IPS-18c (cell line): ENCODE measurements around the gene NEK3.
A peak's percentile ranks its signal among the peaks of the same experiment; 100 is the strongest.
"Not testable (repeated sequence)": the region's sequence is repeated elsewhere in the genome, so short reads cannot be mapped to it uniquely, and the experiment has no call there.

Experiments
- H3K4me3 ChIP-seq: 2 replicates; pipeline ENCODE4 v1.7.0; 2013; ENCODE audit warnings: low read depth, mild to moderate bottlenecking, low read length, moderate library complexity; ENCODE audit not compliant: insufficient read depth
- H3K9me3 ChIP-seq: one replicate; pipeline ENCODE4 v1.6.1; 2013; ENCODE audit warnings: mild to moderate bottlenecking, low read length, moderate library complexity; ENCODE audit not compliant: control insufficient read depth, insufficient read depth

The NEK3 gene

GRCh38 chr13:52136763-52137162 is 22.6 kb downstream of the NEK3 start:
- Histone ChIP-seq H3K4me3 (no peak overlapping the region), H3K9me3 (no peaks in the 10 kb centered on the region)

- Histone ChIP-seq H3K9me3 (no peaks in the 10 kb centered on the region), H3K4me3 (no peak overlapping the region)
These were observed 28.8 kb downstream of the NEK3 start for GRCh38 chr13:52130641-52131040.

- no peaks in the 10 kb centered on the region for H3K9me3 ChIP-seq
- H3K4me3 ChIP-seq: peak within 1 kb of the TSS; percentile 73
These were observed 30.4 kb downstream of the NEK3 start, which contains the start of gene NEK5 for GRCh38 chr13:52128714-52129700. NEK5 (minus strand) TSS chr13:52129073; CDS start chr13:52127482, 1,591 bp downstream.

GRCh38 chr13:52127783-52128702 is 31.4 kb downstream of the NEK3 start:
- Histone ChIP-seq H3K9me3 (no peaks in the 10 kb centered on the region), H3K4me3 (peak overlapping the region; percentile 73)

- Histone ChIP-seq H3K9me3 (no peaks in the 10 kb centered on the region), H3K4me3 (no peak overlapping the region)
These were observed 32.0 kb downstream of the NEK3 start for GRCh38 chr13:52127378-52127777.

- Histone ChIP-seq H3K9me3 (no peaks in the 10 kb centered on the region), H3K4me3 (no peak overlapping the region)
These were observed 33.9 kb downstream of the NEK3 start for GRCh38 chr13:52125547-52125946.

GRCh38 chr13:52118595-52118994 is 40.8 kb downstream of the NEK3 start:
- H3K4me3 ChIP-seq: no peak overlapping the region
- H3K9me3 ChIP-seq: no peaks in the 10 kb centered on the region

GRCh38 chr13:52118095-52118494 is 41.3 kb downstream of the NEK3 start:
- H3K9me3 ChIP-seq: no peaks in the 10 kb centered on the region

GRCh38 chr13:52112591-52112990 is 46.8 kb downstream of the NEK3 start:
- no peaks in the 10 kb centered on the region for H3K9me3 ChIP-seq

More at GRCh38 chr13:52118095-52118494, 41.3 kb downstream of the NEK3 start:
- H3K4me3 ChIP-seq: no peak overlapping the region

GRCh38 chr13:52109116-52109670 is 50.2 kb downstream of the NEK3 start:
- no peaks in the 10 kb centered on the region for H3K9me3 ChIP-seq
- no peak overlapping the region for H3K4me3 ChIP-seq

More at GRCh38 chr13:52112591-52112990, 46.8 kb downstream of the NEK3 start:
- H3K4me3 ChIP-seq: no peak overlapping the region

- no peak overlapping the region for H3K4me3 ChIP-seq
- no peaks in the 10 kb centered on the region for H3K9me3 ChIP-seq
These were observed 53.6 kb downstream of the NEK3 start for GRCh38 chr13:52105841-52106240.

- no peak overlapping the region for H3K4me3 ChIP-seq
- no peaks in the 10 kb centered on the region for H3K9me3 ChIP-seq
These were observed 54.8 kb downstream of the NEK3 start for GRCh38 chr13:52104624-52105023.

GRCh38 chr13:52103386-52103785 is 56.0 kb downstream of the NEK3 start:
- no peaks in the 10 kb centered on the region for H3K9me3 ChIP-seq
- H3K4me3 ChIP-seq: no peak overlapping the region

- not testable (repeated sequence) for H3K4me3 ChIP-seq, H3K9me3 ChIP-seq
These were observed 57.0 kb downstream of the NEK3 start for GRCh38 chr13:52102423-52102822.

- H3K4me3 ChIP-seq: no peak overlapping the region
- peaks cover 2% of the 10 kb centered on the region for H3K9me3 ChIP-seq
These were observed 62.2 kb downstream of the NEK3 start for GRCh38 chr13:52097197-52097596.

- H3K9me3 ChIP-seq: peaks cover 2% of the 10 kb centered on the region
- no peak overlapping the region for H3K4me3 ChIP-seq
These were observed 62.6 kb downstream of the NEK3 start for GRCh38 chr13:52096748-52097147.

GRCh38 chr13:52096062-52096461 is 63.3 kb downstream of the NEK3 start:
- peaks cover 2% of the 10 kb centered on the region for H3K9me3 ChIP-seq
- H3K4me3 ChIP-seq: no peak overlapping the region
